Vagina (tissue), 2 donors: ENCODE results near the gene MAP2K7. TPM values are rescaled to one million over a fixed set of nuclear protein-coding genes. Genes with fewer than 3 reads are reported as not detected.

ENCODE experiments used
- DNase-seq, 2 donors: peaks; one replicate each; pipeline ENCODE4 v3.0.0-alpha.2; 2017; ENCODE audit errors: extremely low spot score in 2 of 2
- H3K27ac ChIP-seq: fragments of 200-600 bp; sonication (generic); one replicate; pipeline ENCODE4 v1.5.1; 2019
- H3K27me3 ChIP-seq: fragments of 200-600 bp; sonication (generic); one replicate; pipeline ENCODE4 v1.5.1; 2019
- H3K36me3 ChIP-seq, 2 donors: fragments of 200-600 bp; sonication (generic); one replicate each; pipeline ENCODE4 v1.5.1; 2017 to 2019
- H3K4me1 ChIP-seq: fragments of 200-600 bp; sonication (generic); one replicate; pipeline ENCODE4 v1.5.1; 2019
- H3K4me3 ChIP-seq, 2 donors: fragments of 200-600 bp; sonication (generic); 1 replicate in 1 of 2; 2 replicates in 1 of 2; pipeline ENCODE4 v1.5.1; 2016 to 2019
- H3K9me3 ChIP-seq: fragments of 200-600 bp; sonication (generic); one replicate; pipeline ENCODE4 v1.5.1; 2019
- POLR2A ChIP-seq, 2 donors: fragments of 450-650 bp; IDR thresholded peaks; one replicate each; pipeline ENCODE4 v1.6.1; 2017; ENCODE audit warnings: antibody characterized with exemption in 2 of 2, mild to moderate bottlenecking in 2 of 2, moderate library complexity in 2 of 2
- POLR2AphosphoS5 ChIP-seq, 2 donors: sonication (generic); formaldehyde crosslinking; IDR thresholded peaks; one replicate each; pipeline ENCODE4 v1.9.0; 2017; ENCODE audit warnings: antibody characterized with exemption in 2 of 2, mild to moderate bottlenecking in 2 of 2, low read depth in 1 of 2; ENCODE audit not compliant: insufficient read depth in 1 of 2
- intact Hi-C: fragments of 100-400 bp; cut with DNase I; formaldehyde crosslinking; loops from one replicate; pipeline ENCODE4 v1.15.1; 2023
- total RNA-seq: library from RNA; depleted of rRNA; stranded (reverse); fragments of >200 nt; gene quantifications from one replicate; pipeline ENCODE4 v1.2.3, GENCODE V29; 2016
- TF ChIP-seq, protein P1 (sequence below), 3 experiments: fragments of 450-650 bp in 2 of 3; fragments of 200-600 bp in 1 of 3; sonication (generic) in 1 of 3; IDR thresholded peaks; one replicate each; pipeline ENCODE4 v1.5.1; 2017 to 2019; ENCODE audit warnings: antibody characterized with exemption in 3 of 3, mild to moderate bottlenecking in 2 of 3, moderate library complexity in 2 of 3

Gene MAP2K7
- total RNA-seq, 1 donor from 2014 or later = 26.8 TPM

DNA sequence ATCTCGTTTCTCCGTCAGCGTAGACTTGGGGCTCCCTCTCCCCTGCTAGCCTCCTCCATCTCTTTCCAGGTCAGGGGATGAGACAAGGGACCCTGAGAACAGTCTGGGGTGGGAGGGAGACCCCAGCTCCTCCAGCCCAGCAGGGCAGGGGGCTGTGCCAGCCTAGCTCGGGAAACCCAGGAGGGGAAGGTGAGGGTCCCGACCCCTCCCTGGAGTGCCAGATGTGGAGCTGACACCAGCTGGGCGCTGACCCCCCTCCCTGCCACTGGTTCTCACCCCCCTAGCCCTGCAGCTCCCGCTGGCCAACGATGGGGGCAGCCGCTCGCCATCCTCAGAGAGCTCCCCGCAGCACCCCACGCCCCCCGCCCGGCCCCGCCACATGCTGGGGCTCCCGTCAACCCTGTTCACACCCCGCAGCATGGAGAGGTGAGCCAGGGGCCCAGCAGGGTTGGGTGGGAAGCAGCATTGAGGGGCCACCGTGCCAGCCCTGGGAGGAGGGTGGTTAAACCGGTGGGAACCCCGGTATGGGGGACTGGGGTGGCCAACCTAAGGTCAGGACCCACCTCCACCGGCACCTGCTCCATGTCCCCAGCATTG, 5.9 kb downstream of the MAP2K7 start:
- intact Hi-C loops = loop anchor here (10.0 kb wide), 1 partner anchor 95 kb away; the partner anchor contains the start of gene ELAVL1
- Histone ChIP-seq H3K27ac (no peak overlapping the region), H3K4me3 (no peak overlapping the region), H3K9me3 (no peaks in the 10 kb centered on the region), H3K27me3 (no peaks in the 10 kb centered on the region), H3K36me3 (peaks cover 0 to 50% of the 10 kb centered on the region in 2 donors), H3K4me1 (peaks cover 40% of the 10 kb centered on the region)
- DNase-seq = no peak
- TF ChIP-seq POLR2A (IDR thresholded peaks at IDR 0.05) (no peak), POLR2AphosphoS5 (IDR thresholded peaks at IDR 0.05; ENCODE audit: insufficient read depth in 1 of 2, low read depth in 1 of 2) (no peak)
- TF ChIP-seq, protein P1, sequence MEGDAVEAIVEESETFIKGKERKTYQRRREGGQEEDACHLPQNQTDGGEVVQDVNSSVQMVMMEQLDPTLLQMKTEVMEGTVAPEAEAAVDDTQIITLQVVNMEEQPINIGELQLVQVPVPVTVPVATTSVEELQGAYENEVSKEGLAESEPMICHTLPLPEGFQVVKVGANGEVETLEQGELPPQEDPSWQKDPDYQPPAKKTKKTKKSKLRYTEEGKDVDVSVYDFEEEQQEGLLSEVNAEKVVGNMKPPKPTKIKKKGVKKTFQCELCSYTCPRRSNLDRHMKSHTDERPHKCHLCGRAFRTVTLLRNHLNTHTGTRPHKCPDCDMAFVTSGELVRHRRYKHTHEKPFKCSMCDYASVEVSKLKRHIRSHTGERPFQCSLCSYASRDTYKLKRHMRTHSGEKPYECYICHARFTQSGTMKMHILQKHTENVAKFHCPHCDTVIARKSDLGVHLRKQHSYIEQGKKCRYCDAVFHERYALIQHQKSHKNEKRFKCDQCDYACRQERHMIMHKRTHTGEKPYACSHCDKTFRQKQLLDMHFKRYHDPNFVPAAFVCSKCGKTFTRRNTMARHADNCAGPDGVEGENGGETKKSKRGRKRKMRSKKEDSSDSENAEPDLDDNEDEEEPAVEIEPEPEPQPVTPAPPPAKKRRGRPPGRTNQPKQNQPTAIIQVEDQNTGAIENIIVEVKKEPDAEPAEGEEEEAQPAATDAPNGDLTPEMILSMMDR (IDR thresholded peaks at IDR 0.05) = no peak

DNA sequence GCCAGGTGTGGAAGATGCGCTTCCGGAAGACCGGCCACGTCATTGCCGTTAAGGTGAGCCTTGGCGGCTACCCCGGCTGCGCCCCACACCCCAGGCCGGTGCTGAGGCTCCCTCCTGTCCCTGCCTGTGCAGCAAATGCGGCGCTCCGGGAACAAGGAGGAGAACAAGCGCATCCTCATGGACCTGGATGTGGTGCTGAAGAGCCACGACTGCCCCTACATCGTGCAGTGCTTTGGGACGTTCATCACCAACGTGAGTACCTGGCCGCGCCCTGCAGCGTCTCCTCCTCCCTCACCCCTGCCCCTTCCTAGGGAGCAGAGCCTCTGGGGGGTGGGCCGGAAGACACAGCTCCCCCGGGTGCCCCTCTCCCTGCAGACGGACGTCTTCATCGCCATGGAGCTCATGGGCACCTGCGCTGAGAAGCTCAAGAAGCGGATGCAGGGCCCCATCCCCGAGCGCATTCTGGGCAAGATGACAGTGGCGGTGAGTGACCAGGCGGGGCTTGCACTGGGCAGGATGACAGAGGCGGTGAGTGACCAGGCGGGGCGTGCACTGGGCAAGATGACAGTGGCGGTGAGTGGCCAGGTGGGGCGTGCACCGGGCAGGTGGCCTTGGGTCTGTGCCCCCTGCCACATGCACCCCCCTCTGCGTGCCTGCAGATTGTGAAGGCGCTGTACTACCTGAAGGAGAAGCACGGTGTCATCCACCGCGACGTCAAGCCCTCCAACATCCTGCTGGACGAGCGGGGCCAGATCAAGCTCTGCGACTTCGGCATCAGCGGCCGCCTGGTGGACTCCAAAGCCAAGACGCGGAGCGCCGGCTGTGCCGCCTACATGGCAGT, 6.9 kb downstream of the MAP2K7 start:
- Histone ChIP-seq H3K4me1 (peaks cover 32% of the 10 kb centered on the region), H3K27ac (no peak overlapping the region), H3K9me3 (no peaks in the 10 kb centered on the region), H3K4me3 (no peak overlapping the region), H3K36me3 (peaks cover 0 to 50% of the 10 kb centered on the region in 2 donors), H3K27me3 (no peaks in the 10 kb centered on the region)
- TF ChIP-seq, protein P1 (IDR thresholded peaks at IDR 0.05) = no peak
- TF ChIP-seq POLR2AphosphoS5 (IDR thresholded peaks at IDR 0.05; ENCODE audit: insufficient read depth in 1 of 2, low read depth in 1 of 2) (no peak), POLR2A (IDR thresholded peaks at IDR 0.05) (no peak)
- no peak for DNase-seq
- intact Hi-C loops = loop anchor here (10.0 kb wide), 1 partner anchor 94 kb away; the partner anchor contains the start of gene ELAVL1

DNA sequence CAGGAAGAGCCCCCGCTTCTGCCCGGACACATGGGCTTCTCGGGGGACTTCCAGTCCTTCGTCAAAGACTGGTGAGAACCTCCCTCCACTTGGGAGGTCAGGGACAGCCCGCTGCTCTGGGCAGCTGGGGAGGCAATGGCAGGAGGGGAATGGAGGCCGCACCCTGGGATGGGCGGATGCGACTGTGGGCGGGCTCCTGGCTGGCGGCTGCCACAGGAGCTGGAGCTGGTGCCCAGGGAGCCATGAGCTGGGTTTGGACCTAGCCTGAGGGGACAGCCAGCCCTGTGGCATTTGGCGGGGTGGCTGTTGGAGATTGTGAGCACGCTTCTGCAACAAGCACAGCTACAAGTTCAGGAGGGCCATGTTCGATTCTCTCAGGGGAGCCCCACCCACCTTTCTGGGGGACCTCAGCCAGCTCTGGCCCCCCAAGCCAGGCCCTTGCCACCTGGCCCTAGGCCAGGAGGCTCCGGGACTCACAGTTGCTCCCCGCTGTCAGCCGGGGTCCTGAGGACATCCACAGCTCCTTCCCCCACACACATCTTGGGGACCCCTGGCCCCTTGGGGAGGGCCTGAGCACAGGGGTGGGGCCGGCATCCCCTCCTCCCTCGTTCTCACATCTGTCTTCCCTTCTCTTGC, 7.9 kb downstream of the MAP2K7 start:
- H3K36me3 ChIP-seq = peaks cover 0 to 41% of the 10 kb centered on the region in 2 donors

DNA sequence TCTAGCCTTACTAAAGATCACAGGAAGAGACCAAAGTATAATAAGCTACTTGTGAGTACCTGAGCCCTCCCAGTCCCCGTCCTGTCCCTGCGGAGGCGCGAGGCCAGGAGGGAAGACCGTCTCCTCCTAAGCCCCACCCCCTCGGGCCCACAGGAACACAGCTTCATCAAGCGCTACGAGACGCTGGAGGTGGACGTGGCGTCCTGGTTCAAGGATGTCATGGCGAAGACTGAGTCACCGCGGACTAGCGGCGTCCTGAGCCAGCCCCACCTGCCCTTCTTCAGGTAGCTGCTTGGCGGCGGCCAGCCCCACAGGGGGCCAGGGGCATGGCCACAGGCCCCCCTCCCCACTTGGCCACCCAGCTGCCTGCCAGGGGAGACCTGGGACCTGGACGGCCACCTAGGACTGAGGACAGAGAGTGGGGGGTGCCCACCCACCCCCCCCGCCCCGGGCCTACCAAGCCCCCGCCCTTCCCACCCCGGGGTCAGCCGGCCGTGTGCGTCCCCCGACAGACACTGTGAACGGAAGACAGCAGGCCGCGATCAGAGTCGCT, 8.5 kb downstream of the MAP2K7 start:
- no peak for TF ChIP-seq POLR2A (IDR thresholded peaks at IDR 0.05)
- no peak for TF ChIP-seq POLR2AphosphoS5 (IDR thresholded peaks at IDR 0.05; ENCODE audit: insufficient read depth in 1 of 2, low read depth in 1 of 2)
- TF ChIP-seq, protein P1 (IDR thresholded peaks at IDR 0.05) = no peak
- Histone ChIP-seq H3K36me3 (peaks cover 0 to 41% of the 10 kb centered on the region in 2 donors), H3K4me1 (peaks cover 30% of the 10 kb centered on the region)

More for the DNA sequence above, 7.9 kb downstream of the MAP2K7 start:
- peaks cover 31% of the 10 kb centered on the region for H3K4me1 ChIP-seq
- no peak overlapping the region for H3K27ac ChIP-seq
- intact Hi-C loops = loop anchor here (10.0 kb wide), 1 partner anchor 93 kb away; the partner anchor contains the start of gene ELAVL1
- H3K4me3 ChIP-seq = no peak overlapping the region
- no peaks in the 10 kb centered on the region for H3K9me3 ChIP-seq
- no peak for TF ChIP-seq POLR2AphosphoS5 (IDR thresholded peaks at IDR 0.05; ENCODE audit: insufficient read depth in 1 of 2, low read depth in 1 of 2)
- TF ChIP-seq, protein P1 (IDR thresholded peaks at IDR 0.05) = no peak
- TF ChIP-seq POLR2A (IDR thresholded peaks at IDR 0.05) = no peak
- H3K27me3 ChIP-seq = no peaks in the 10 kb centered on the region
- DNase-seq = no peak

More for the DNA sequence above, 8.5 kb downstream of the MAP2K7 start:
- no peak for DNase-seq
- Histone ChIP-seq H3K4me3 (no peak overlapping the region), H3K27me3 (no peaks in the 10 kb centered on the region), H3K27ac (no peak overlapping the region), H3K9me3 (no peaks in the 10 kb centered on the region)
- intact Hi-C loops = loop anchor here (10.0 kb wide), 1 partner anchor 93 kb away; the partner anchor contains the start of gene ELAVL1
